Medulla oblongata (tissue), 1 donor: Measurements from ENCODE around the gene ACOX3.
A peak's percentile ranks its signal among the peaks of the same experiment; 100 is the strongest.

Experiments used
- DNase-seq: peaks from one replicate; pipeline ENCODE4 v3.0.0-alpha.2; 2015; ENCODE audit errors: extremely low spot score

Gene ACOX3

GRCh38 chr4:8336412-8337075, 104.0 kb downstream of the ACOX3 start:
- DNase-seq = no peak

GRCh38 chr4:8335848-8336247, 104.7 kb downstream of the ACOX3 start:
- no peak for DNase-seq

- DNase-seq = no peak
These were observed 105.6 kb downstream of the ACOX3 start for GRCh38 chr4:8334786-8335460.

DNA sequence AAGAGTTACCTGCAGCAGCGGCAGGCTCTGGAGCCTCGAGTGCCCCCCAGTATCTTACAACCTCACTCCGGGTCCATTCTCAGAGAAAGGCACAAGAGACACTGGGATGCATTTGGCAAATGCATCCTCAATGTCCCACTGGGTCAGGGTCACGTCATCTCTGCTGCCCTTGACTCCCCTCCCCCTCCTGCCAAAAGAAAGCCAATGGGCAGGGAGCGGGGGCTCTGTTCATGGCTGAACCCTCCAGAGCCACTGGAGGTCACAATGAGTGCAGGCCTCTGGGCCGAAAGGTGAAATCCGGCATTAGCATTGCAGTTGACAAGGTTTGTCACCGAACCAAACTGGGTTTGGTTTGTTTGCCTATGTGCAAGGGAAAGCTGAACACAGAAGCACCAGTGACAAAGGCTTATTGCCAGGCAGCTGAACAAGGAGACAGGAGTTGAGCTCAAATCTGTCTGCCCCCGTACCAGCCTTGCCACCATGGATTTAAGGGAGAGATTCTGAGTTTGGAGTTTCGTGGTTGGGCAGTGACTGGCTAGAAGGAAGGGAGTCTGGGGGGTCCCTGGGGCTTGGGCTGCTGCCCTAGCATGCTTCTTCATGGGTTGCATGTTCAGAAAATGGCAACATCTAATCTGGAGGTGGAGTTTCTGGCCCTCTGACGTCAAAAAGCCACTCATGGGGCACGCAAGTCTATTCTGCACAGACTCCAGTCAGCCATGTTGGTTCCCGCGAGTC, 106.6 kb downstream of the ACOX3 start:
- DNase-seq = no peak

GRCh38 chr4:8332891-8333331, 107.6 kb downstream of the ACOX3 start:
- no peak for DNase-seq

GRCh38 chr4:8332038-8332857, 108.3 kb downstream of the ACOX3 start:
- no peak for DNase-seq

DNA sequence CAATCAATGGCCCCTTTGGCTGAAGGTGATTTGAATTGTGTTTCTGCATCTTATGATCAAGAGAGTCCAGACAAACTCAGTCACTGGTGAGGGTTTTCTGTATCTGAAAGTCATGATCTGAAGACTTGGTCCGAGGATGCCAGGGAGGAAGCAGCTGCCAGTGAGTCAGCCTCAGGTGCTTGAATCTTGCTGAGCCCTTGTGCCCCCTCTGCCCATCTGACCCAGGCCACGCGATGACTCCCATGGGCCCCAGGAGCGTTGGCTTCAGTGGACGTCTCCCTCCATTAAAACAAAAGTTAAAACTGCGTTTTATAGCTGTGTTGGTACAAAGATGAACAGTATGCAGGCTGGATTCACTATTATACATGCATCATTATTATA, 109.0 kb downstream of the ACOX3 start:
- no peak for DNase-seq

DNA sequence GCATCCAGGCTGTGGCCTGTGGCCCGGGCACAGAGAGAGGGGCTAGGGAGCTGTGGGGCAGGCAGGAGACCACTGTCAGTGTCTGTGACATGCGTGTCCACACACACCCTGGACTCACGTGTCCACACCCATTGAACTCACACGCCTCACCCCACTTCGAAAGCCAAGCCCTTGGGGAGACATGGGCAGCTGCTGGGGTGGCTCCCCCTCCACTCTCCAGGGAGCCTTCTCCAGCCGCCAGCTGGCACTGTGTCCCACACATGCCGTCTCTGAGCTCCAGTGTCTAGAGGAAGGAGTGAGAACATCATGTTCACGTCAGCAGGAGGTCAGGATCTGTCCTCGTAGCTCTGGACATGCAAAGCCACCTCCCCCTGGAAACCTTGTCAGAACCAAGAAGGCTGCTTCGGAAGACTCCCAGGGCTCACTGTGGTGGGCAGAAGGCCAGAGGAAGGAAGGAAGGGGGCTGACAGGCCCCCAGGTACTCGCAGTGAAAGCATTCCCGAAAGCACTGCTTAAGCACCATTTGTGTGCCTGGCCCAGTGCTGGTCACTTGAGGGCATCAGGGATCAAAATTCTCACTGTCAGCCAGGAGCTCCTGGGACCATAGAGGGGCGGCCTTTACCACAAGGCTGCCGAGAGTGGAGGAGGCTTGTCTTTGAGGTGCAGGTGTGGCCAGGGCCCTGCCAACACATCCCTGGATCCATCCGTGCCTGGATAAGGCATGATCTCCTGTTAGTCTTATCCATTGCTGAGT, 109.5 kb downstream of the ACOX3 start:
- DNase-seq = peak; percentile 14

DNA sequence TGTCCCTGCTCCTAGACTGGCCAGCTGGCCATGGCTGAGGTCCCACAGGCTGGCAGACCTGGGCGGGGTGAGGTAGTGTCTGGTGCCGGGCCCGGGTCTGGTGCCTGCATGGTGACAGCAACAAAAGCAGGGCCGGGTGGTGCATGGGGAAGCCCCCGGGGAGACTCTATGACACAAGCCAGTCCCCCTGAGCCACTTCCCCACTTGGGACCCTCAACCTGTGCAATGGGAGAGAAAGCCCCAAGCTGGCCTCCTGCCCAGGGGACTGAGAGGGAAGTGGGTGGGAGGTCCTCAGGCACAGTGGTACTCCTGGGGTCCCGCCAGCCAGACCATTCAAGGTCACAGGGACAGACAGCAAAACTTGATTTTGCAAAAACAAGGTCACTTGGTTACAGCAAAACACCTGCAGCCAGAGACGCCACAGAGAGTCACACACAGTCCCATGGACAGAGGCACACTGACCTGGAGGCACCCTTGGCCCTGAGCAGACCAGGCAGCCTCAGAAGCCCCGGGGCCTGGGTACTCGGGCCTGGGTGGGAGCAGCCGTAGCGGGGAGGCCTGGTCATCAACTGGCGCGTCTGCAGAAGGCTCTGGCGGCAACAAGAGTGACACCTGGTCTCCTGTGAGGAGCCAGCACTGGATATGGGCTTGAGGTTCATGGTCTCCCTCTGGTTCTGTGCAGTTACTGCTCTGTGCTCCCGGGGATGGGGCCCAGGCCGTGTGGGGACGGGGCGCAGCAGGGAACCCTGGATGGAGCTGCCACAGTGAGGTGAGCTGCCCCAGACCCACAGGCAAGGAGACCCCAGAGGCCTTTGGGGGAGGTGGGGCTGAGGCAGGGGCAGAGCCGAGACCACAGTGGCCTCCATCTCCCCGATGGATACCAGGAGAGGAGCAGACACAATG, 110.4 kb downstream of the ACOX3 start:
- no peak for DNase-seq

DNA sequence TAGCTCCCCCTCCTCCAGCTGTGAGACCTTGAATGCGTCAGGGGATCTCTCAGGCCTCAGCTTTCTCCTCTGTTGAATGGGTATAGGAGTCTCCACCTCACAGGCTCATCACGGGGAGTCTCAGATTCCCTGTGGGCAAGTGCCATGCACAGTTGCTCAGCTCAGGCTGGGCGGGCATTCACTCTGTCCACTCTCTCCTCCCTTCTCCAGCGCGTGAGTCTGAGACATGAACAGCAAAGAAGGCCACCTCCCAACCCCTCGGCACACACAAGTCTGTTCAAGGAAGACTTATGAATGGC, 111.0 kb downstream of the ACOX3 start:
- peak; percentile 12 for DNase-seq

- DNase-seq = no peak
These were observed 111.5 kb downstream of the ACOX3 start for GRCh38 chr4:8328866-8329559.

GRCh38 chr4:8328456-8328855, 112.1 kb downstream of the ACOX3 start:
- DNase-seq = no peak

GRCh38 chr4:8326206-8326605, 114.3 kb downstream of the ACOX3 start:
- DNase-seq = no peak

DNA sequence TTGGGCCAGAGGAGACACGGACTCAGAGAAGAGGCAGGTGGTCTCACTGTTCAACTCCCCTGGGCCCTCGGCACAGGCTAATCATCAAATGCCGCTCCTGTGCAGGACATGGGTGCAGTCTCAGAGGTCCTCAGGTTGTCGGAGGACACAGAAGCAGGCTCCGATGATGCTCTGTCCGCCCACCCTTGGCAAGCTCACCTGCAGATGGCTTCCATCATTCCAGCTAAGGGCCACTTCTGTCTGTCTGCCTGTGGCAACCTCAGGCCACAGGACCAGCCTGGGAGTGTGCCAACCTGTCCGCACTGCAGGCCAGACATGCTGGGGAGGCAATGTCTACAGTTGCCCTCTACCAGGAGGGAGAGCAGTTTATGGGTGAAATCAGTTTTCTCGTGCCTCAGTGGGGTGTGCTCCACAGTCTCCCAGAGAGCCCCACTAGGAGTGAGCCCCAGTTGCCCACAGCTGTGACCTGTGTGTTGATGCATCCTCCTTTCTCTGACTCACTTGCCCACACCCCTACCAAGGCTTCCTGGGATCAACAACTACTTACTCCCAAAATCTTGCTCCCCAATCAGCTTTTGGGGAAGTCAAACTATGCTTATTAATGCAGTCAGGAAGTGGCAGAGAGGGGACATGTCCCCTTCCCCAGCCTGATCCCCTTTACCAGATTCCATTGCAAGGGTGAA, 115.1 kb downstream of the ACOX3 start:
- no peak for DNase-seq

- no peak for DNase-seq
These were observed 115.8 kb downstream of the ACOX3 start for GRCh38 chr4:8324640-8325239.

- DNase-seq = no peak
These were observed 116.5 kb downstream of the ACOX3 start for GRCh38 chr4:8323947-8324555.

DNA sequence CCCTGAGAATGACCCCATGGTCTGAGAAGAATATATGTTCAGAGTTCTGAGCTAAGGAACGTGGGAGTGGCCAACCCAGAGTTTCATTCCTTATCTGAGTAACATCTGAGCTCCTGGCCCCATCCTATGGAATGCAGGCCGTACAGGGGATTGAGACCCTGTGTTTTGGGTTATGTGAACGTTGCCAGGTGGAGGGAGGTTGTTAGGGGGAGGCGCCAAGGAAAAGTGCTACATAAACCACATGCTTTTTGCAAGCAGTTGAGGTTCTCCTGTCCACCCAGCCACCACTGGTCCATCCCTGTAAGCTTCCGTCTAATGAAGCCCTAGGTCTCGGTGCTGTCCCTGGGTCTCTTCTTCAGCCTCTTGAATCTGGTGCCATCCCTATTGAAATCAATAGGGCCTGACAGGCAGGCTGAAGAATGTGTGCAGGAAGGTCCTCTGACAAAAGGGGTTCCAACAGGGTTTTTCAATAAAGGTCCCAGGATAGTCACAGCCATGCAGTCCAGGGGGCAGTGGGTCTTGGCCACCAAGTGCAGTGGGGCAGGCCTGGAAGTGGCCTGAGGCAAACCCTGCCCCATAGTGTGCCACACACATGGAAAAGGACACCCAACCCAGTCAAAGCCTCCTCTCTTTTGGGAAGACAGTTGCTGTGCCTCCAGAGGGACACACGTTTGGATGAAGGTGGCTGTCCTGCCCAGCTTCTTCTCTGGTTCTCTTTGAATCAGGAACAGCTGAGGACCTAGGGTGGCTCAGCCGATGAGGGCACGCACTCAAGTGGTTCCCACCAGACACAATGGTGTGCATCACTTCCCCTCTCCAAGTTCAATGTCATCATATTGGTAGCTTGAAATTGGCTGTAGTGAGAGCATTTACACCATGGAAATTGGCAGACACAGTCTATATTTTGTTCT, 117.5 kb downstream of the ACOX3 start:
- no peak for DNase-seq
